HCT116 (cell line): ENCODE data around the gene EYA4.

Experiments
- FOSL1 ChIP-seq: IDR thresholded peaks from 2 replicates; pipeline ENCODE4 v1.6.1; 2012; ENCODE audit warnings: low read depth
- POLR2AphosphoS5 ChIP-seq: IDR thresholded peaks from 2 replicates; pipeline ENCODE4 v1.6.1; 2011; ENCODE audit warnings: mild to moderate bottlenecking, low read depth, low read length, moderate library complexity
- TCF7L2 ChIP-seq: IDR thresholded peaks from 2 replicates; pipeline ENCODE4 v1.7.0; 2011; ENCODE audit warnings: borderline replicate concordance, inconsistent platforms; ENCODE audit not compliant: insufficient read depth, insufficient read length; ENCODE audit errors: extremely low read depth
- YY1 ChIP-seq: IDR thresholded peaks from 2 replicates; pipeline ENCODE4 v1.6.1; 2011; ENCODE audit warnings: low read length, low read depth, moderate library complexity, mild to moderate bottlenecking; ENCODE audit not compliant: insufficient replicate concordance; ENCODE audit errors: extremely low read depth
- TF ChIP-seq, protein P1 (sequence below), 3 experiments: fragments of 200-600 bp in 1 of 3; sonication (generic) in 1 of 3; IDR thresholded peaks in 2 of 3; conservative IDR thresholded peaks in 1 of 3; 2 replicates each; pipeline ENCODE4 v1.5.1; 2012 to 2017; ENCODE audit warnings: low read depth in 2 of 3, low read length in 2 of 3, antibody characterized with exemption in 1 of 3, borderline replicate concordance in 1 of 3, control low read depth in 1 of 3, mild to moderate bottlenecking in 1 of 3, mixed read lengths in 1 of 3, mixed run types in 1 of 3, moderate library complexity in 1 of 3; ENCODE audit not compliant: insufficient read depth in 1 of 3

DNA sequence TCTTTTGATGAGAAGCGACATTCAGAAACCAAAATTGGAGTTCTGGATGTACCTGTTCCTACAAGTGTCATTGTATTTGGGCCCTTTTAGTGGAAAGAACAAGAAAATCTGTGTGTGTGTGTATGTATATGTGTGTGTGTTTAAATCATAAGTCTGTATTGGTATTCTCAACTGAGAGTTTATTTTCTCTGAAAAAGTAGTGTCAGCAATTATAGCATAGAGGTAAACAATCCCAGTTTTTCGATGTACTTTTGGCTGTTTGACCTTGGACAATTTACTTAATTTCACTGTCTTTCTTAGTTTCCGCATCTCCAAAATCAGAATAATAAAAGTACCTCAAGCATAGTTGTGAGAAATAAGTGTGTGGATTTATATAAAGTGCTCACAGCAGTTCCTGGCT is 57.2 kb downstream of the EYA4 start:
- TF ChIP-seq, protein P1, sequence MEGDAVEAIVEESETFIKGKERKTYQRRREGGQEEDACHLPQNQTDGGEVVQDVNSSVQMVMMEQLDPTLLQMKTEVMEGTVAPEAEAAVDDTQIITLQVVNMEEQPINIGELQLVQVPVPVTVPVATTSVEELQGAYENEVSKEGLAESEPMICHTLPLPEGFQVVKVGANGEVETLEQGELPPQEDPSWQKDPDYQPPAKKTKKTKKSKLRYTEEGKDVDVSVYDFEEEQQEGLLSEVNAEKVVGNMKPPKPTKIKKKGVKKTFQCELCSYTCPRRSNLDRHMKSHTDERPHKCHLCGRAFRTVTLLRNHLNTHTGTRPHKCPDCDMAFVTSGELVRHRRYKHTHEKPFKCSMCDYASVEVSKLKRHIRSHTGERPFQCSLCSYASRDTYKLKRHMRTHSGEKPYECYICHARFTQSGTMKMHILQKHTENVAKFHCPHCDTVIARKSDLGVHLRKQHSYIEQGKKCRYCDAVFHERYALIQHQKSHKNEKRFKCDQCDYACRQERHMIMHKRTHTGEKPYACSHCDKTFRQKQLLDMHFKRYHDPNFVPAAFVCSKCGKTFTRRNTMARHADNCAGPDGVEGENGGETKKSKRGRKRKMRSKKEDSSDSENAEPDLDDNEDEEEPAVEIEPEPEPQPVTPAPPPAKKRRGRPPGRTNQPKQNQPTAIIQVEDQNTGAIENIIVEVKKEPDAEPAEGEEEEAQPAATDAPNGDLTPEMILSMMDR (IDR thresholded peaks at IDR 0.05 in 2 of 3, conservative IDR thresholded peaks at IDR 0.05 in 1 of 3; ENCODE audit: borderline replicate concordance in 1 of 3, insufficient read depth in 1 of 3, low read depth in 2 of 3, low read length in 2 of 3), result no peak
- TF ChIP-seq POLR2AphosphoS5, result no peak
- no peak for TF ChIP-seq YY1
- no peak for TF ChIP-seq FOSL1
- TF ChIP-seq TCF7L2, result no peak
